DMS79 treated with DMSO at 0.1 percent for 48 hours (cell line): ENCODE measurements around the gene CNGB1.

Experiments used
- DNase-seq: peaks from one replicate; lab custom pipeline; 2025; lab: John Stamatoyannopoulos, UW

Gene CNGB1

GRCh38 chr16:57972306-57972705, 1.4 kb upstream of the CNGB1 start:
- no peak for DNase-seq

DNA sequence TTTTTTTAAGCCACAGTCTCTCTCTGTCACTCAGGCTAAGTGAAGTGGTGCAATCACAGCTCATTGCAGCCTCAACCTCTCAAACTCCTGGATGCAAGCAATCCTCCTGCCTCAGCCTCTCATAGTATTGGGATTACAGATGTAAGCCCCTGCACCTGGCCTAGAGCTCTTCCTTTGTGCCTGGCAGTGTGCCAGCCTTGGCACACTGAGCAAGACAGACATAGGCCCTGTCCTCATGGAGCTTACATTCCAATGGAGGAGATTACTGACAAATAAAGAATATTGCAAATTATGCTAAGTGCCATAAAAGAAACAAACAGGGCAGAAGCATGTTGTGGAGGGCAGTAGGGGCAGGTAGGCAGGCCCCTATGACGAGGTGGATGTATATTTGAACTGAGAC, 920 bp upstream of the CNGB1 start:
- DNase-seq, result no peak

- no peak for DNase-seq
Measured at GRCh38 chr16:57970319-57970718, 609 bp downstream of the CNGB1 start.

DNA sequence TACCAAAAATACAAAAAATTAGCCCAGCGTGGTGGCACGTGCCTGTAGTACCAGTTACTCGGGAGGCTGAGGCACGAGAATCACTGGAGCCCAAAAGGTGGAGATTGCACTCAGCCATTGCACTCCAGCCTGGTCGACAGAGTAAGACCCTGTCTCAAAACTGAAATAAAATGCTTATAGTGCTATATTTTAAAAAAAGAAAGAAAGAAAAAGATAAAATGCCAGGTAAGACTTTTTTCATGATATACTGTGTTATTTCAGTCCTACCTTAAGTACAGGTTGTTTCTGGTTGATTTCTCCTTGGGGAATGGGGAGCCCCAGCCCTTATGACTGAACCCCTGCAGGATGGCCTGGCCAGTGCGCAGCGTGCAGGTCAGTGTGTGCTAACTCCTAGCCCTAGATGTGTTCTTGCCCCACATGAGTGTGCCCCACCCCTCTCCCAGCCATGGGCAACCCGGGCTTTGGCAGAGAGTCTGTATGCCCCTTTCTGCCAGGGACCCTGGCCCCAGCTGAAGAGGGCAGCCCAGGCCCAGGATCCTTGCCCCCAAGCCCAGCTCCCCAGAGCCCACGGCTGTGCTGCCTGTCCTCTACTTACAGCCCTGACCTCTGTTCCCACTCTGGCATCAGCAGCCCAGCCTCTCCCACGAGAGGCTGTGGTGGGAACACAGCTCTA, 1.3 kb downstream of the CNGB1 start:
- no peak for DNase-seq

DNA sequence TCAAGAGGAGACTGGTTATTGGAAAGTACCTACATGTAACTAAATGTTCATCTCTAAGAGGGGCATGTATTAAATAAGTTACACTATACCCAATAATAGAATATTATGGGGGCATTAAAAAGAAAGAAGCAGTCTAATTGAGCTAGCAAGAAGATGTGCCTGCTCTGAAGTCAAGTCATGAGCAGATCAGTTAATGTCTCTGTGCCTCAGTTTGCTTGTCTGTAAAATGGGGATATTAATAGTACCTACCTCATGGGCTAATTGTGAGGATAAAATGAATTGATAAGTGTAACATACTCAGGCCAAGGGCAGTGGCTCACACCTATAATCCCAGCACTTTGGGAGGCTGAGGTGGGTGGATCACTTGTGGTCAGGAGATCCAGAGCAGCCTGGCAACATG, 3.0 kb downstream of the CNGB1 start:
- DNase-seq, result no peak

DNA sequence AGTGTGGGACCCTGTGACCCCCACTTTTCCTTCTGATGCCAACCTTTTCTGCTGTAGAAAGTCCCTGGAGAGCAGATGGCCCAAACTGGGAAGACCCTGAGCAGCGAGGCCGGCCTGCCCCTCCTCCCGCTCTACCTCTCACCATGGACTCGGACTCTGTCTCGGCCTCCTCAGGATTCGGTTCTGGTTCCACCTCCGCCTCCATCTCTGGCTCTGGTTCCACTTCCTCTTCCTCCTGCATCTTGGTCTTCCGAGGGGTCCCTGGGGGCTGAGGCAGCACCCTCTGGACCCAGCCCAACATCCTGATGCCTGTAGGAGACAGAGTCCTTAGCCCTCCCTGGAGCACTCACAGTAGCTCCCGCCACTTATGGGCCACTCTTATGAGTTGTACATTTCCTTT, 3.9 kb downstream of the CNGB1 start:
- DNase-seq, result no peak

DNA sequence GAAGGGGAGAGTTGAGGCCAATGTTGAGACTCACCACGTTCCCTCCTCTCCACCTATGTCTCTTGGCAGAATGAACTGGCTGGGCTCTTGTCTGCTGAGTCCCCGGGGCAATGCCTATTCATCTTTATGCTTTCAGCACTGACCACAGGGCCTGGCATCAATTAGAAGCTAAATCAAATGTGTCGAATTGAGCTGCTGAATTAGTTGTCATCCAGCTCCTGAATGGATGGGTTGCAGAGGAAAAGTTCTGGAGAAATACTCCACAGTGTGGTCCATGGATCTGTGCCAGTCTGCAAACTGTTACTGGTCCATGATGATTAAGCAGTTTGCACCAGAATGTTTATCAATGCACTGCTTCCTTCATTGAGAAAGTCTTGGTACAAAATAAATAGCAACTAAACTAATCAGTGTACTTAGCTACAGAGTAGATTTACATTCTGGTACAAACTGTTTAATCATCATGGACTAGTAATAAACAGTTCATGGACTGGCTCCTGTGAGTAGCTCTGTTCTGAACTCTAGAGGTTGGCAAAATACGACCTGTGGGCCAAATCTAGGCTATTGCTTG, 4.6 kb downstream of the CNGB1 start:
- DNase-seq, result no peak

GRCh38 chr16:57964157-57964700, 6.7 kb downstream of the CNGB1 start:
- DNase-seq, result no peak

DNA sequence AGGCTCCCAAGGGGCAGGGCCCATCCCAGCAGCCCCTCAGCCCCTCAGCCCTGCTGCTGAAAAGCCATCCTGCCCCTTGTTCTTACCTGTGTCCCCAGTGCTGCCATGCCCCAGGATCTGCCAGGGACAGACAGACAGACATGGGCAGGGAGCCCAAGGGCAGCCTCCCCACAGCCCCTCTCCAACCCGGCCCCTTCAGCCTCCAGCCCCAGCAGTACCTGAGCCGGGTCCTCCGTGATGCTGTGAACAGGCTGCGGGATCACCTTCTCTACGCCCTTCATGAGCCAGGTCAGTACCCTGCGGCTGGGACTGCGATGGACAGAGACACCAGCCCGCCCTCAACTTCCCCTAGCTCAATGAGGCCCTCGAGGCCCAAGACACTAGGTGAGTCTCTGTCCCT, 8.2 kb downstream of the CNGB1 start:
- no peak for DNase-seq

- no peak for DNase-seq
Measured at GRCh38 chr16:57962046-57962445, 8.9 kb downstream of the CNGB1 start.

DNA sequence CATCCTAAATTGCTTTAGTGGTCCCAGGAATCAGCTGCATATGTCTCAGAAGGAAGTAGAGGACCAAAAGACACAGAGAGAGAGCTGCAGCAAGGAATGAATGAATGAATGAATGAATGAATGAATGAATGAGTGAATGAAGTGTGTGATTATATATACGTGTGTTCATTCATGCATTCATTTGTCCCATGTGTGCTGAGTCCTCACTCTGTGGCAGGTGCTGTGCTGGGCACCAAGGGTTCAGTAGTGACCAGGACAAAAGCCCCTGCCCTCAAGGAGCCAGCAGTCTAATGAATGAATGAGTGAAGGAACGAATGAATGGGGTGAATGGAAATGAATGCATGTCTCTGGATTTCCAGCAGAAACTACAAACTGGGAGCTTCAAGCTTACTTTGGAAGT, 9.4 kb downstream of the CNGB1 start:
- no peak for DNase-seq

DNA sequence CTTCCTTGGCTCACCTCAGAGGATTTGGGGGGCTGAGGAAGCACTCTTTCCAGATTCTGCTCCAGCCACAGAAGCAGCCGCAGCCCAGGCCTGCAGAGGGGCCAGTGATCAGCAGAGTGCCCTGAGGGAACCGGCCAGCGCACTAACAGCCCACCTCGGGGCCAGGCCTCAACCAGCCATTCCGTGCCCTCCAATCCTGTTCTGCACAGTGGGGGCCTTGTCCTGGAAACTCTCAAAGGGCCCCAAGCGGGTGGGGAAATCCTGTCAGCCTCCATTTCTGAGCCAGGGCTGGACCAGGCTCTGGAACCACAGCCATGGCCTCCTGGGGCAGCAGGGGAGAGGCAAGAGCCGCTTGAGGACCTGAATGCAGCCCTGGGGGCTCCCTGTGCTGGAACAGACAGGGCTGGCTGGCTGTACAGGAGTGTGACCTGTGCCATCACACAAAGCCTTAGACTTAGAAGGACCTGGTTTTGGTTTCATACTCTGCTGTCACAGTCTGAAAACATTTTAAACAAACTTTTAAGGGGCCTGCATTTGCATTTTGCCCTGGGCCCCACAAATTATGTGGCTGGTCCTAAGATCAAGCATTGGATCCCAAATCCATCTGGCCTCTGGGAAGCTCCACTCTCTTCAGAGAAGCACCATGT, 10.0 kb downstream of the CNGB1 start:
- DNase-seq, result no peak

DNA sequence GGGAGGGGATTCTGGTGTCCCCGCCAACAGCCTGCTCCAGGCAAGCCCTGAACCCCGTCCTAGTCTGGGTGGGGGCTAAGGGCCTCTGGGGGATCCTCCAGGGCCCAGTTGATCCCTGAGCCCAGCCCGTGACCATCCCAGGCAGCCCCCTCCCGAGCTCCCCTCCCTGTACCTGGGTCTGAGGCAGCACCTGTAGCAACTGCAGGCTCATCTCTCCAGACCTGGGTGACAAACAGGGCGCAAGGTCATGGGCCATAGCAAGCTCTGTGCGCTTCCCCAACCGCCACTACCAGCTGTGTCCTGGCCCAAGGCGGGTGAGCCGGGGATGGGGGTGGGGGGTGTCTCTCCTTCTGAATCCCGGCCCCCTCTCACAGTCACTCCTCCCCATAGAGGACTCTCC, 10.6 kb downstream of the CNGB1 start:
- DNase-seq, result no peak

DNA sequence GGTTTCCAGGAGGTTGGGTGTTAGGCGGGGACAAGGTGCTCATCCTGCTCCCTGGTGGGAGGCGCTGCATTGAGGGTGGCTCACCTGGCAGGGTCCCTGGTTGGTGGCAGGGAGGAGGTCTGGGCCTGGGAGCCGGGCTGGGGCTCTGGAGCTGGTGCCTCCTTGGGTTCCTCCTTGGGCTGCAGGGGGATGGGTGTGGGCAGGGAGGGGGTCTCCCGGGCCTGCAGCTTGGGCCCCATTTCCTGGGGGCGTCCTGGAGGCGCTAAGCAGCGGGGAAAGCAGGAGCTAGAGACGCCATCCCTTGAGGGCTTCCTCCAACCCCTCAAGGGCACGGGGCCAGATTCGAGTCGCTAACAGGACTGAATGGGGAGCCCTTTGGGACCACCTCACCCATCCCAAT, 11.1 kb downstream of the CNGB1 start:
- DNase-seq, result no peak

- DNase-seq, result no peak
Measured at GRCh38 chr16:57959121-57959520, 11.8 kb downstream of the CNGB1 start.

GRCh38 chr16:57958544-57958943, 12.4 kb downstream of the CNGB1 start:
- DNase-seq, result no peak

DNA sequence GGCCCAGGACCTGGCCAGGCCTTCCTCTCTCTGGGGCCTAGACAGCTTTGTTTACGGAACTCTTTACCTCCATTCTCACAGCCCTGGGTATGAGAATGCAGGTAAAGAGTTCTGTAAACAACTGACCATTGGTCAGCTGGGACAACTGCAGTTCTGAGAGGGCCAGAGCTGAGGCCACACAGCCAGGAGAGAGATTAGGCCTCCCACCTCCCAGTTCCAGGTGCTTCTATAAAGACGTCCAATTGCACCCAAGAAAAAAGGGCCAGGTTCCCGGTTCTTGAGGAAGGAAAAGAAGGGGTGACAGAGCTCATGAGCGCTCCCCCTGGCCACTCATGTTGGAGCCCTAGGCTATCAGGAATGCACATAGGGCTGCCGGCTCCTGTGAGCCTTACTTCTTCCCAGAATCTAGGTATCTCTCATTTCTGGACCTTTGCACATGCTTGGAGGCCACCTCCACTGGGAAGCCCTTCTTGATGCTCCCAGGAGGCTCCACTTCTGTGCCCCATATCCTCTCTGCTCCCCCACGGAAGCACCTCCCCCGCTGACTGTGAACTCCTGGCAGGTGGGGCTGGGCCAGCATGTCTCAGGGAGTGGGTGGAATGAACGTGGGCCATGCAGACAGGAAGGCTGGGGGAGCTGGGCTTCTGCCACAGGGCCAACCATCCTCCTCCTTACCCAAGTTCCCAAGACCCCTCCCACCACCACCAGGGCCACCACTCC, 13.1 kb downstream of the CNGB1 start:
- DNase-seq, result no peak

DNA sequence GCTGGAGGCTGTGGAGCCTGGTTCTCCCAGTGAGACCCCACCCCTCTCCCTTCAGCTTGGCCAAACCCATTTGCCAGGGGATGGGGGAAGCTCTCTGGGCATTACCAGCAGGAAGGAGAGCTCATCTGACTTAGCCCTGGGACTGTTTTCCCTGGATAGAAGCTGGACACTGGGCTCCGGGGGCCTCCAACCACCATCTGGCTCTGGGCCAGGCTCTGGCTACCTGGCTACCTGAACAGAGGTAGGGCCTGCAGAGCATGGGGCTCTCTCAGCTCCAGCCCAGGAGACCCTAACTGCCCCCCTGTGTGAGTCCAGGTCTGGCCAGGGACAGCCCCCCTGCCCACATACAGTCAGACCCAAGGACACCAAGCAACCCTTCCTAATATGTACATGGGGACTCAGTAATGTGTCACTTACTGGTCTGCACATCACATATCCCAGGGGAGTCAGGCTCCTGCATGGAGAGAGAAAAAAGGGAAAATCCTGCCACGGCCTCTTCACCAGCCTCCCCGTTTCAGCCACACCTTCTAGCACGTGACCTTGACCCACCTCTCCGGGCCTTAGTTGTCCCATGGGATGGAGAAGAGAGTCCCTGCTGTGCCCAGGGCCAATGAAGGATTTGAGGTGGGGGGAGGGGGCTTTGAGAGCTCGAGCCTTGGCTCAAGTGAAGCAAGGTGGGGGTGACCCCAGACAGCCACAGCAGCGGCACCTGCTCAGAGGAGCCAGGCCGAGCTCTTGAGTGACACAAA, 13.8 kb downstream of the CNGB1 start:
- no peak for DNase-seq

DNA sequence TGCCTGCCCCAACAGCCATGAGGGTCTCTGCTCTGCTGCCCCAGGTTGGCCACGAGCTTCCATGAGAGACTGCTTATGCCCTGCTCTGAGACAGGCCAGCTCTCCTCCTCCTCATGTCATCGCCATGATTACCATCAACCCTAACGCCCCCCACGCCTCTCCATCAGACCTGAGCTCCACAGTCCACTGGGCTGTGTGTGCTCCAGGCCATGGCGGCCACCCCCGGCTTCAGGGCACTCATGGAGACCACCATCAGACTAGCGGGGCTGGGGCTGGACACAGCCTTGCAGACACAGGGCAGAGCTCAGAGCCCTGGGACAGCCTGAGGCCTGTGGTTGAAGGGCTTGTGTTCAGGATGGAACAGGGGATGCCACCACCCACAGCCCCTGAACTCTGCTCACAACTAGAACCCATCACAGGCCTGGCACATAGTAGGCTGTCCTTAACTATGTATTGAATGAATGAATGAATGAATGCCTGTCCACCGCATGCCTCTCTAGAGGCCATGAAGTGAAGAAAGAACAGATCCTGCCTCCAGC, 14.6 kb downstream of the CNGB1 start:
- no peak for DNase-seq

GRCh38 chr16:57955572-57956188, 15.2 kb downstream of the CNGB1 start:
- no peak for DNase-seq

GRCh38 chr16:57953857-57954256, 17.1 kb downstream of the CNGB1 start:
- DNase-seq, result no peak
